Ureter (tissue), 1 donor: ENCODE measurements around the gene POLR2A. TPM values are rescaled to one million over a fixed set of nuclear protein-coding genes. Genes with fewer than 3 reads are reported as not detected.

Experiments used
- DNase-seq: peaks from one replicate; pipeline ENCODE4 v3.0.0-alpha.2; 2020; ENCODE audit warnings: low spot score
- total RNA-seq: library from RNA; stranded (reverse); gene quantifications from one replicate; pipeline ENCODE4 v1.2.4, GENCODE V29; 2023
- donor health status: DM: yes; HTN: yes; CAD: no.

POLR2A gene
- total RNA-seq, 1 donor from 2014 or later: 151 TPM

- no peak for DNase-seq
These were observed 18.8 kb downstream of the POLR2A start for GRCh38 chr17:7502987-7503386.

- no peak for DNase-seq
These were observed 19.4 kb downstream of the POLR2A start for GRCh38 chr17:7503521-7503920.

- no peak for DNase-seq
These were observed 24.0 kb downstream of the POLR2A start for GRCh38 chr17:7508145-7508544.

- DNase-seq: no peak
These were observed 24.7 kb downstream of the POLR2A start for GRCh38 chr17:7508846-7509245.

- DNase-seq: no peak
These were observed 25.8 kb downstream of the POLR2A start for GRCh38 chr17:7509937-7510336.

GRCh38 chr17:7511108-7511507 lies 26.9 kb downstream of the POLR2A start:
- DNase-seq: no peak

GRCh38 chr17:7512105-7512504 lies 27.9 kb downstream of the POLR2A start:
- no peak for DNase-seq

GRCh38 chr17:7512824-7513540 lies 28.8 kb downstream of the POLR2A start:
- no peak for DNase-seq

GRCh38 chr17:7513850-7514419 lies 29.8 kb downstream of the POLR2A start:
- DNase-seq: no peak

- no peak for DNase-seq
These were observed 31.9 kb downstream of the POLR2A start for GRCh38 chr17:7515911-7516610.

GRCh38 chr17:7523033-7523432 lies 38.9 kb downstream of the POLR2A start:
- DNase-seq: no peak

- no peak for DNase-seq
These were observed 44.7 kb downstream of the POLR2A start for GRCh38 chr17:7528842-7529241.

- DNase-seq: no peak
These were observed 46.1 kb downstream of the POLR2A start for GRCh38 chr17:7530023-7530900.

- no peak for DNase-seq
These were observed 53.9 kb downstream of the POLR2A start for GRCh38 chr17:7538050-7538449.

- no peak for DNase-seq
These were observed 54.9 kb downstream of the POLR2A start for GRCh38 chr17:7538891-7539545.

GRCh38 chr17:7541074-7541621 lies 57.0 kb downstream of the POLR2A start:
- no peak for DNase-seq

GRCh38 chr17:7544911-7545310 lies 60.7 kb downstream of the POLR2A start:
- DNase-seq: no peak

- DNase-seq: peak; percentile 74
These were observed 64.6 kb downstream of the POLR2A start, which contains the start of gene TNFSF12 for GRCh38 chr17:7548585-7549400. Gene TNFSF12 (plus strand): TSS chr17:7549058. CDS start chr17:7549154, 96 bp downstream.
